GM19452 (cell line): Measurements from ENCODE around the gene ITGA8.
"Not testable (repeated sequence)": the region's sequence is repeated elsewhere in the genome, so short reads cannot be mapped to it uniquely, and the experiment has no call there.

ENCODE experiments used
- ATAC-seq: cut with Tn5 transposase; IDR thresholded peaks from one replicate; pipeline ENCODE4 v1.9.1; 2021; ENCODE audit not compliant: unreplicated experiment

The ITGA8 gene

DNA sequence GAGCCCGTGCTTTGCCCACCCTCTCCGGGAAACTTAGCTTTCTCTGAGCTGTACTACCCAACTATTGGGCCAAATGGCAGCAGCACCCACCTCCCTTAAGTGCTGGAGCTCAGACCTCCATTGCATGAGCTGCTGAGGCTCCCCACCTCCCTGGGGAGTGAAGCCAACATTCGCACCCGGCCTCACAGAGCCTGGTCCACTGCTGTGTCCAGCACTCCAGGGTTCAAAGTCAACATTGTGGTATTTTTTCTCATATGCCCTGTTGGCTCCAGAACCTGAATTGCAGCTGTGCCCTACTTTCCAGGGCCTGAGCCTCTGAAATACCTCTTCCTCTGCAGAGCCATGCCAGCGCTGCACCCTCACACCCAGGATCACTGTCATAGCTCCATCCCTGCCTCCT is 29.7 kb downstream of the ITGA8 start:
- no peak for ATAC-seq

DNA sequence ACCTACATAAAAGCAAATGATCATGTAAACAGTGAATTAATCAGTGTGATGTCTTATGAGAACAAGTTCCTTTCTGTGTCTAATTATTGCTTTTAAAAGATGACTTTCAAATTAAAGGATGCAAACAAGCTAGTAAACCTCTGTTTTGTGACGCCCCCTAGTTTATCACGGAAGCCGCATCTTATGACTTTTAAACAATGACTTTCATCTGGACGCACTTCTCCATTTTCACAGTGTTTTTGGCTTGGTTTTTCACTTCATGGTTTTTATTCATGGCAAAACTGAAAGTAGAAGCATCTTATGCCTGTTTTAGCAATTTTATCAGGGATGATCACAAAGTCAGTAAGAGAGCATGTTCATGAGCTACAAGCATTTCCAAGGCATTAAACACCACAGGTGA is 35.0 kb downstream of the ITGA8 start:
- no peak for ATAC-seq

DNA sequence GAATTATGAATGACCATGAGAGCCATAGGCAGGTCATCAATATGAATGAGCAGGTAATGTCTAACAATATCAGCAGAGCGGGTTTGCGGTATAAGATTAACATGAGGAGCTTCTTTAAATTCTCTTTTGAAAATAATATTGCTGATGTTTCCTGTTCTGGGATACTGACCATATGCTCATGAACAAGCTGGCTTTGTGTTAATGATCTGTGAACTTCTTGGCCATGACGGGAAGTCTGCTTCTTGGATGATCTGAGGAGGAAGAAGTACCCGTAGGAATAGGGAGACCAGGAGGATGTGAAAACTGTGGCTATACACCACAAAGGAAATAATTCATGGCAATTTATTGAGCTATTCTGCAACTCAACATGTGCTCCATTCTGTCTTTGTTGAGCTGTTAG is 38.6 kb downstream of the ITGA8 start:
- no peak for ATAC-seq

DNA sequence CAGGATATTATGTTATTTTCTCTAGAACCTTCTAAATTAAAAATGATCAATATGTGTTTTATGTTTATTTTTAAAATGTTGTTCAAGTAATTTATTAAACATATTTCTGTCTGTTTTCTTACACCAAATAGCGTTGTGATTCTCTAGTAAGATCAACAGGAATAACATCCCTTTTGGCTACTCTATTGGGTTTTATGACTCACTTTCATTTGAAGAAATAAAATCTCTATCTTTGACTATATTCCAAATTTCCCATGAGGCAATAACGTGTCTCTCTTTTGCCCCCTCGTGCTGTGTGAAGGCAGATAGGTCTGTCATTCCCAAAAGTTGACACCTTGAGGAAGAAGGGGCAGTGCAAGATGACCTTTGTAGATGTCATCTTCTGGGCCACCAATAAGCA is 40.9 kb downstream of the ITGA8 start:
- ATAC-seq: no peak

DNA sequence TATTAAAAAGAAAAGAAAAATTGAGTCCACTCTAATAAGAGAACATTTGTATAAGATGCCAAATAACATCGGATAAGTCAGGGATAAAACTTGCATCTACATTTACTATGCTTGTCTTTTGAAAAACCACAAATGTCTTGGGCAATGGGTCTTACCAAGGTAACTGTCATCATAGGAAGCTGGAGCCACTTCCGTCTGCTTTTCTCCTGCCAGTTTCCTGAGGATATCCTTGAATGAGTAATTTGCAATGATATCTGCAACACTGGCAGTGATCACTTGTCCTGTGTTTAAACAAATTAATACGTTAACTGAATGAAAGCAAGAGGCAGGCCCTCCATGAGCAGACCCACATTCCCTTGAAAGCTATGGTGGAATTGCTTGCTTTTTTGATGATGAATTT is 47.3 kb downstream of the ITGA8 start:
- ATAC-seq: no peak

DNA sequence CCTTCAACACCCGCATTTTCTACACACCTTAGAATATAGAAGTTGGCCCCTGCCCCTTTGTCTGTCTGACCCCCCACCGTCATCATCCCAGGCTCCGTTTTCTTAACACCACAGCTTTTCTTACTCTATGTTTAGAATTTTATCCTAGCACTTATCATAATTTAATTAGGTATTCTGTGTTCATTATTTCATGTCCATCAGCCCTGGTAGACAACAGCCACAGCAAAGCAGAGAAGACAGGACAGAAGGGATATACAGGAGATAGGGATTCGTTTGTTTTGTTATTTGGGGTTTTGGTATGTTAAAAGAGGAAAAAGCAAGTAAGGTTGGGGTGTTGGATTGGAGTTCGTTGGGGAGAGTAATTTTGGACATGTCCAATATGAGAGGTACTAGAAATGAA is 48.8 kb downstream of the ITGA8 start:
- ATAC-seq: no peak

DNA sequence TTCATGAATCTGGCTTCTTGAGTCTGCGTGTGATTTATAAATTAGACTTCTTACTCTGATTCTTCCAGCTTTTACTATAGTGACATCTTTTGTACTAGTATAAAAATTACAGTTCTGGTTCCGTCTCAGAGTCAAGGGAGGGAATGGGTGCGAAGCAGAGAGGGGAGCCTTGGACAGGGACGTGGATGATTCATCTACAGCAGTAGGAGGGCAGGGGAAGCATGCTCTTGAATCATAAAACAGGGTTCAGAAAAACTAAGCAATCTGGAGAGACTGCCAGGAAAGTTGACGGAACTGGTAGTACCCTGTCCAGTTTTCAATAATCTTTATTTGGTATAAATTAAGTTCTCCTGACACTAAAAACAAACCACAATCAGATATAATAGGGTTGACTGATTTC is 58.1 kb downstream of the ITGA8 start:
- no peak for ATAC-seq

DNA sequence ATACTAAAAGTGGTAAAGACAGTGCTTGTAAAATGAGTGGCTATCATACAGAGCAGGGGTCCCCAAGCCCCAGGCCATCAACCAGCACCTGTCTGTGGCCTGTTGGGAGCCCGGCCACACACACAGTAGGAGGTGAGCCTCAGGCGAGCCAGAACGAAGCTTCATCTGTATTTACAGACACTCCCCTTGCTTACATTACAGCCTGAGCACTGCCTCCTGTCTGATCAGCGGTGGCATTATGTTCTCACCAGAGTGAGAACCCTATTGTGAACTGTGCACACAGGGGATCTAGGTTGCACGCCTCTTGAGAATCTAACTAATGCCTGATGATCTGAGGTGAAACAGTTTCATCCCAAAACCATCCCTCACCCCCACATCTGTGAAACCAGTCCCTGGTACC is 58.7 kb downstream of the ITGA8 start:
- no peak for ATAC-seq

DNA sequence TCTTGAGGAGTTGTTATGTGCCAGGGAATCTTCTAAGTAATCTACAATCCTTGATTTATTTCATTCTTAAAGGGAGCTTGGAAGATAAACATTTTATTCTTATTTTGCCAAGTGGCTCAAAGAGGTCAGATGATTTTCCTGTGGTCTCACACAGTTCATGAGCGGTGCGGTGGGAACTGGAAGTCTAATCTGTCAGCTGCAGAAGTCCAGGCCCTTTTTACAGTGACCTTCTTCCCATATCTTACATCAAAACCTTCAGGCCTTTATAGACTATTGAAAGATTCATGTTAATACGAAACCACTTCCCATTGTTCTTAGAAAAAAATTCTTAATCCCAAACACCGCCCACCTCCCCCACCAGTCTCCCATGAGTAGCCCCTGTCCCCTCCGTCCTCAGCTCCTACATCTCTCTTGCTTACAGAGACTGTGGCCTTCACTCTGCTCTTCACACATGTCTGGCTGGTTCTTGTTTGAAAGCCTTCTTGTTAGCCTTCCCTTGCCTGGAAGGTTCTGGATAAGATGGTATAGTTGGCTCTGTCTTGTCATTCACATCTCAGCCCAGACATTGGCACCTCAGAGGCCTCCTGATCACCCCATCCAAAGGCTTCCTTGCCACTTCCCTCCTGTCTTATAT is 61.5 kb downstream of the ITGA8 start:
- ATAC-seq: no peak

DNA sequence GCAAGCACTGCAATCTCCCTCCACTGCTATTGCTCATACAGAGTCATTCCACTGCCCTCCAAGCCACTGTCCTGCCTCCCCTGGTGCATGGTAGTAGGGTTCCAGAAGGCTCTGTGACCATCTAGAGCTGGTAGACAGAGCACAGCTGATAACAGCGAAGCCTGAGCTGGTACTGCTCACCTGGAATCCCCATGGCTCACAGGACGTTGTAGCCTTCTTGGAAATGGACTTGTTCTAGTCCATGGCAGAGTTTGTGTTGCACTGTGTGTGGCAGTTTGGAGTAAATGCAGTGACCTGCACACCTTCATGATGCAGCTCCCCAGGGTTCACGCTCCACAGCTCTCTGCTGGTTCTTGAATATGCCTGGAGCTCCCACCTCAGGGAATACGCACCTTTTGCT is 67.0 kb downstream of the ITGA8 start:
- no peak for ATAC-seq

DNA sequence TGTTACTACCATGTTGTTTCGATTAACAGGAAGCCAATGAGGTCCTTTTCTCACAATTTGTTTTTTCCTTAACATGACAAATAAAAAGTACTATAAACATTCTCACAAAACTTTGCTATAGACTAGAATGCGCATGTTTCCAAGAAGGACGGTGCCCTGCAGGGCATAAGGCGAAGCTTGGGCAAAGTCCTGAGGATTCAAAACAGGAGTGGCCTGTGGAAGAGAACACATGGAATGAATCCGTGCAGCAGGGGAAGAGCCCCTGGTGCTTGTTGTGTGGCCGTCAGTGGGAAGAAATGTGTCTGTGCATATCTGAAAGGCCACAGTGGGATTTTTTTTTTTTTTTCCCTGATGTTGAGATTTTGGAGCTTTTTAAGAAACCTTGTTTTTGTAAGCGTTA is 67.6 kb downstream of the ITGA8 start:
- no peak for ATAC-seq

DNA sequence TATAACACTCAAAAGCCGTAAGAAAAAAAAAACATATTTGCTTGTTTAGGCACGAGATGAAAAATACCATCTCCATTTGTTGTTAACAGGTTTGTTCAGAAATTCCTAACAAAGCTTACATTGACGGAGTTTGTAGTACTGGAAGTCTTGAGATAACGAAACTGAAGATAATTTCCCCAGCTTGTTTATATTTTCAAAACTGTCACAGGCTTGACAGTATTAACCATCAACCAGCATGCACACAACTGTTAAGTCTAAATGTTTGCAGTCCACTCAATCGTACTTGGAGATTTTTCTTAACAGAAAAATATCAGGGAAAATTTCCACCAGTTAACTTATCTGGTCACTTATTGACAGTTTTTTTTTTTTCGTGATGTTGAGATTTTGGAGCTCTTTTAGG is 68.5 kb downstream of the ITGA8 start:
- ATAC-seq: no peak

DNA sequence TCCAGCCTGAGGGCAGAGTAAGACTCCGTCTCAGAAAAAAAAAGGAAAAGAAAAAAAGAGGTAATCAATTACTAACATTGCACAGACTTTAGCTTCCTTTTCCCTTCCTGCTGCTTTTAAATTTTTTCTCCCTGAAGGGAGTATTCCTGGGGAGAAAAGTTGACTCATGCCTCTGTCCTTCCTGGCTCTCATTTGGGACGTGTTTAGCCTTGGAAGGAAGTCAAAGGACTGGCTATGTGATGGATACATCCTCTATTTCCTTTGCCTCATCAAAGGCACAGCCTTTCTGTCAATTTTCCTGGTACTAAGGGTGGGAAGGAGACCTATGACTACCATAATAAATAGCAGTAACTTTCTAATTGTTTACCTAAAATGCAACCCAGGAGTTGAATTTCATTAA is 77.6 kb downstream of the ITGA8 start:
- ATAC-seq: no peak

DNA sequence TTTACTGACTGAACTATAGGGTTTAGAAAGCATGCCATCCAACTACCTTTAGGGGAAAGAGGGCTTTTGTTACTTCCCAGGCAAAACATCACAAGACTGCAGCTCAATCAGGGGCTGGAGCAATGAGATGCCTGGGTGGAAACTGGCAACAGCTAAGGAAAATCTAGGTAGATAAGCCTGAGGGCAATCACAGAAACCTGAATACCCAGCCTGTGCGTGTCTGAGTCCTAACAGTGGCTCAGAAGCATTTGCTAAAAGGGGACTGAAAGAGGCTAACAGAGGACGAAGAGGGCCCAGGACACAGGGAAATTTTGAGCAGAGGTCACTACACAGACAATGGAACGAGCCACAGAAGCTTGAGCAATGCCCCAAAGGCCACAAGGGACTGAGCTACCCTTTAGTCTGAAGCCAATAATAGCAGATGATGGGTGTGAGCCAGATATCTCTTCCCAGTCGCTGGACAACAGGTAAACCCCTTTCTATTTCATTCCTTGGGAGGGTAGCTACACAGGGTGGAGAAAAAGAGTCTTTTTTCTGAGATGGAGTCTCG is 79.1 kb downstream of the ITGA8 start:
- ATAC-seq: no peak

DNA sequence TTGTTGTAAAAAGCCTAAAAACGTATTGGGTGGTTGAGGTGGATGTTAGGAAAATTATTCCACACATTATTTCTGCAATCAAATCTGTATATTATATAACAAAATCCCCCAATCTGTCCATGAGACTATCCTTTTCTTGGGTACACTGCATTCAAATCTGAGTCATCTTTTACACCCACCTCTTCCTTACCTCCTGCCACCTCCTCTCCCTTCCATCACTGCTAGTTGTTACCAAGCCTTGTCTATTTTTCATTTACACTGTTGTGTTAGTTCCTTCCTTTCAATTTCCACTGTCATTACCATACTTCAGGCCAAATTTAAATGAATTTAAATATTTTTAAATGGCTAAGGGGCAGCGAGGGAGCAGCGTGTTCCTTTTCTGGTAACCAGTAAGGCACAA is 83.3 kb downstream of the ITGA8 start:
- ATAC-seq: no peak

DNA sequence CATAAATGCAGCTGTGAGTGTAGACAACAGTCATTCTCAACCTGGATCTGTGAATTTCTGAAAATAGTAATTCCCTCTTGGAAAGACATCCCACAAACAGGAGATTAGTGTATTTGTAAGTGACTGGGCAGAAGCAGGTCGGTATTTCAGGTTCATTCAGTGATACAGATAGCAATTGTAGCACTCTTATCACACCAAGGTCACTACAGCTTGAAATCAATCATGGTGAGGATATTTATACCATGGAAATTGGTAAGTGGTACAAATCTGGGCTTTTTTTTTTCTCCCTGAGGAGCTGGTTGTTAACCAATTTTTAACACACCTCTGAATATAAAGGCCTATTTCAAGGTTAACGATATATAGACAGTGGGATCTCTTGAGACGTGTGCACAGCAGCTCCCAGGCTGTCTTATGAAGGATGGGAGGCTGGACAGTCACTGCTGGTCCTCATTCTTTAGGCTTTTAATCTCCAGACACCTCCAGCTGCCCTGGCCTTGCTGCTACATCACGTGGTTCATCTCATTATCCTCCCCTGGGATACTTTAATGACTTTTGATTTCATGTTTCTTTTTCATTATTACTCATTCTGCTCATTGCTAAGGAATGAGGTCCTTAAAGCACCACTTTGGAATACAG is 87.1 kb downstream of the ITGA8 start:
- ATAC-seq: no peak

DNA sequence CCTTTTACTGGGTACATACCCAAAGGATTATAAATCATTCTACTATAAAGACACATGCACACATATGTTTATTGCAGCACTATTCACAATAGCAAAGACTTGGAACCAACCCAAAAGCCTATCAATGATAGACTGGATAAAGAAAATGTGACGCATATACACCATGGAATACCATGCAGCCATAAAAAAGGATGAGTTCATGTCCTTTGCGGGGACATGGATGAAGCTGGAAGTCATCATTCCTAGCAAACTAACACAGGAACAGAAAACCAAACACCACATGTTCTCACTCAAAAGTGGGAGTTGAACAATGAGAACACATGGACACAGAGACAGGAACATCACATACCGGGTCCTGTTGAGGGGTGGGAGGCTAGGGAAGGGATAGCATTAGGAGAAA is 88.5 kb downstream of the ITGA8 start:
- ATAC-seq: not testable (repeated sequence)

DNA sequence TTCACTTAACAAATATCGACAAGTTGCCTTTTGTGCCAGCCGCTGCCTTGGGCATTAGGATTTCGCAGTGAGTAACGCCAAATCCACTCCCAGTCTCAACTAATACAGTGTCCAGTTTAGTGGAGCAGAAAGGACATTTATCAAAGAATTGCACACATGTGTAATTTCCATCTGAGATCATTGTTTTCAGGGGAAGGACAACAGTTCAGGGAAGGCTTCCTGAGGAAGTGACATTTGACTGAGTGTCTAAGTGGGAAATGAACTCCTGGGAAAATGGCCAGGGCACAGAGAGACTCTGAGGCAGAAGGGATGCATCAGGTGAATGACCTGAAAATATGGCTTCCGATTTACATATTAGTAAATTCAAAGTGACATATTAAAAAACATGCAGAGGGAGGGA is 89.4 kb downstream of the ITGA8 start:
- ATAC-seq: no peak

DNA sequence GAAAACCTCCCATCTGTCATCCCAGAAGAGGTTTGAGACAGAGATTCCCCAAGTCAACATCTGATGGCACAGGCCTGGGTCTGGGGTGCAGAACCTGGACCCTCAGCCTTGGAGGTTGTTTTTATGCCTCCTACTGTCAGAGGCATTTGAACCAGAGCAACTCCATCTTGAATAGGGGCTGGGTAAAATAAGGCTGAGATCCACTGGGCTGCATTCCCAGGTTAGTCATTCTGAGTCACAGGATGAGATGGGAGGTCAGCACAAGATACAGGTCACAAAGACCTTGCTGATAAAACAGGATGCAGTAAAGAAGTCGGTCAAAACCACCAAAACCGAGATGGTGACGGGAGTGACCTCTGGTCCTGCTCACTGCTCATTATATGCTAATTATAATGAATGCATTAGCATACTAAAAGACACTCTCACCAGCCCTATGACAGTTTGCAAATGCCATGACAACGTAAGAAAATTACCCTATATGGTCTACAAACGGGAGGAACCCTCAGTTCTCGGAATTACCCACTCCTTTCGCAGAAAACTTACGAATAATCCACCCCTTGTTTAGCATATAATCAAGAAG is 92.0 kb downstream of the ITGA8 start:
- ATAC-seq: no peak

DNA sequence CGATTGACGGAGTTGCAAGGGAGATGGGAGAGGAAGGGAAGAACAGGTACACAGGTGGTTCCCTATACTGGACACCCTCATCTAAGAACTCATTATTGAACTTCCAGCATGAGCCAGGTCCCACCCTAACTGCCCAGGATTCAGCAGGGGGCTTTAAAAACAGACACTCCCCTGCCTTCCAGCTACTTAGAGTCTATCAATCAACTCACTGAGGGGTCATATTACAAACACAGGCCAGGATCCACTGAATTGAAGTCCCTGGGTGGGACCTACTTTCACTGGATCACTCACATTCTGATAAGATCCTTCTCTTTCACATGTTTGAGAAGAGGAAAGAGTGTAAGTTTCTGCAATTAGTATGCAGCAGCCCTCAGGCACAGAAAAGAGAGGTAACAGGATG is 92.8 kb downstream of the ITGA8 start:
- no peak for ATAC-seq

DNA sequence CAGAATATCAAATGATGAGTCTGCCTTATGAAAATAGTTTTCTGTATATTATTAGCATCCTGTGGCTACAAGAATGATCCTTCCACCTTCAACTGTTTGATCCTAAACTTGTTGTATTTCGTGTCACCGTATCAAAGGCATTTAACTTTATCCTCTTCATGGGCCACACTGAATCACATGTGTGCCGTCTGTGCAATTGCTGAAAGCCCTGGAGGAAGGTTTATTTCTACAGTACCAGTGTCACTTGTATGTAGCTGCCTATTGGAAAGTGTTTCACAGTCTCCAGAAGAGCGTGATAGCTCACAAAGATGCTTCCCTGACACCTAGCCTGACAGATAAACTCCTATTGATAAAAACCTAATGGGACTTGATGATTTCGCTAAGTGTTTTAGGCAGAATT is 94.5 kb downstream of the ITGA8 start:
- no peak for ATAC-seq

DNA sequence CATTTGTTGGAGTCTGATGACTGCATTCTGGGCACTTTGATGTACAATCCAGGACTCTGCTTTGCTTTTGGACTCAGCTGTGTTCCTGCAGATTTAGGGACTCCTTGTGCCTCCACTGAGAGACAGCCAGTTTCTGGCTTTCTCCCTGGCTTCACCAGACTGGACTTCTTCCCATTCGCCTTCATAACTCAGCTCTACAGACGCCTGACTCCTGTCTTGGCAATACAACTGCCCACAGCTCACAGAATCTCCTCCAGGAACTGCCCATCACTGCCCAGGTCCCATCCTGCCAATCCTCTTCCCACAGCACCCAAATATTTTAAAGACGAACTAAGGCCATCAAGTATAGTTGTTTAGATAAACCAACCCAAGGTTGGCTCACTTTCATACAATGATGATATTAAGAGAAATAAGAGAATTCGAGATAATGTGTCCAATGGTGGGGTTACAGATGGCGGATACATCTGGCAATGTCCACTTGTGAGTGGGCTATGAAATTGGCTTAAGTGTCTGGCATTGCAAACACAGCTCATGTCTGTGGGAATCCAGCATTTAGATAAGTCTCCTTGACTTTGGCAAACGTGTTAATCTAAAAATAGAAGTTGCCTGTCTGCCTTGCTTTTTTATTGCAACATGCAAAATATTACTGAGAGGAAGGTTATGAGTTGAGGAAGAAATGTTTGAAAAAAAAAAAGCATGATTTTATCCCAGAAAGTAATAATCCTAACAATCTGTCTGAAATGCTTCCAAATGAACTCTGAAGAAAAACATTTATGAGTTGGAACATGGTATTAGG is 95.1 kb downstream of the ITGA8 start:
- no peak for ATAC-seq
